Right lobe of liver (tissue), 6 donors: ENCODE data around the gene SLC39A6. TPM values are rescaled to one million over a fixed set of nuclear protein-coding genes. Genes with fewer than 3 reads are reported as not detected.
A peak's percentile ranks its signal among the peaks of the same experiment; 100 is the strongest.
"Not testable (repeated sequence)": the region's sequence is repeated elsewhere in the genome, so short reads cannot be mapped to it uniquely, and the experiment has no call there.

ENCODE experiments used
- ATAC-seq, 4 donors: fragments of 200-7000 bp; cut with Tn5 transposase; one replicate each; pipeline ENCODE4 v1.9.1; 2020; ENCODE audit warnings: mild to moderate bottlenecking in 4 of 4, moderate library complexity in 4 of 4
- DNase-seq, 3 donors: peaks; one replicate each; pipeline ENCODE4 v3.0.0-alpha.2; 2020
- H3K27ac ChIP-seq, 3 donors: fragments of 200-600 bp; one replicate each; pipeline ENCODE4 v1.8.0; 2022
- H3K27me3 ChIP-seq, 2 donors: fragments of 200-600 bp; one replicate each; pipeline ENCODE4 v1.8.0; 2022
- H3K36me3 ChIP-seq, 4 donors: fragments of 200-600 bp; sonication (generic) in 1 of 4; one replicate each; pipeline versions ENCODE4 v1.5.1 to v1.8.0; 2017 to 2022; ENCODE audit warnings: control low read depth in 1 of 4
- H3K4me1 ChIP-seq, 4 donors: fragments of 200-600 bp; sonication (generic) in 1 of 4; one replicate each; pipeline versions ENCODE4 v1.5.1 to v1.8.0; 2017 to 2022; ENCODE audit warnings: control low read depth in 1 of 4
- H3K4me3 ChIP-seq, 3 donors: fragments of 200-600 bp; one replicate each; pipeline ENCODE4 v1.8.0; 2022
- H3K9me3 ChIP-seq, 4 donors: fragments of 200-600 bp; sonication (generic) in 1 of 4; one replicate each; pipeline versions ENCODE4 v1.5.1 to v1.8.0; 2017 to 2022; ENCODE audit warnings: control low read depth in 1 of 4
- POLR2A ChIP-seq: fragments of 450-650 bp; IDR thresholded peaks from one replicate; pipeline ENCODE4 v1.6.1; 2017; ENCODE audit warnings: antibody characterized with exemption, mild to moderate bottlenecking
- WGBS: methylation state at CpG from one replicate; pipeline ENCODE4 v1.1.6; 2018; ENCODE audit warnings: low coverage, low lambda C conversion rate; ENCODE audit not compliant: insufficient coverage; ENCODE audit errors: missing lambda C conversion rate; 5-methylcytosine and 5-hydroxymethylcytosine counted together
- intact Hi-C, 2 donors: fragments of 100-400 bp; cut with DNase I; formaldehyde crosslinking; loops; one replicate each; pipeline versions ENCODE4 v1.11.2 to v1.14.1; 2022
- total RNA-seq, 6 experiments: library from RNA; depleted of rRNA in 2 of 6; stranded (reverse); fragments of >200 nt in 2 of 6; fragmentation: NEBNext Ultra II Directional in 3 of 6; extraction: Animal tissue kit (Norgen Biotek cat#: 25700) in 3 of 6; gene quantifications; one replicate each; pipeline versions ENCODE4 v1.1.0 to v1.2.4, GENCODE V29; 2016 to 2023
- TF ChIP-seq, protein P1 (sequence below), 4 donors: fragments of 200-600 bp in 3 of 4; fragments of 450-650 bp in 1 of 4; IDR thresholded peaks; one replicate each; pipeline versions ENCODE4 v1.5.1 to v1.8.0; 2016 to 2022; ENCODE audit warnings: antibody characterized with exemption in 4 of 4, mild to moderate bottlenecking in 2 of 4
- donor health status: DM: no; HTN: yes; CAD: no.
- donor health status: DM: no; HTN: no; CAD: no.
- donor health status: DM: no; HTN: no; CAD: no.
- donor health status: DM: no; HTN: yes; CAD: no.
- donor health status: DM: no; HTN: yes; CAD: no.

The SLC39A6 gene
- total RNA-seq, 6 experiments from 2014 or later: 6.5 to 13.2 (median 8.7) TPM

DNA sequence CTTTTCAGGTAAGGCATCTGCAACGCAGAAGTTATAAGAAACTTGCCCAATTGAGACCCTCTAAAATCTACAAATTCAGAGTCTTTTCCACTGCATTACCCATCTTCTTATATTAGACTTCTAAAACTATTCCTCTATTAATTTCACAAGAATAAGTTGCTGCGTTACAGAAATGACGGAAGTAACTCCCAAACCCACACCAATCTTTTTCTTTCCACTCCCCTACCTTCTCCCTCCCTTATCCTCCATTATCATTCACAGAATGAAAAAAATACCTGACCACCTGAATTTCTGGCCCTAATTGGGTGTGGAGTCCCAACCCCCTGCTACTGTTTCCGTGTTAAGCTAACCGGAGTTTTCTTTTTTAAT, 62.5 kb downstream of the SLC39A6 start:
- intact Hi-C loops: no loop called here
- H3K9me3 ChIP-seq: no peaks in the 10 kb centered on the region
- no peaks in the 10 kb centered on the region for H3K36me3 ChIP-seq
- DNase-seq (no peak), ATAC-seq (no peak)
- peaks cover 0 to 11% (median 0%) of the 10 kb centered on the region in 4 donors for H3K4me1 ChIP-seq
- H3K4me3 ChIP-seq: peak overlapping the region; percentile 76 to 92 (median 85)
- H3K27me3 ChIP-seq: no peaks in the 10 kb centered on the region
- no peak for TF ChIP-seq POLR2A
- TF ChIP-seq, protein P1, sequence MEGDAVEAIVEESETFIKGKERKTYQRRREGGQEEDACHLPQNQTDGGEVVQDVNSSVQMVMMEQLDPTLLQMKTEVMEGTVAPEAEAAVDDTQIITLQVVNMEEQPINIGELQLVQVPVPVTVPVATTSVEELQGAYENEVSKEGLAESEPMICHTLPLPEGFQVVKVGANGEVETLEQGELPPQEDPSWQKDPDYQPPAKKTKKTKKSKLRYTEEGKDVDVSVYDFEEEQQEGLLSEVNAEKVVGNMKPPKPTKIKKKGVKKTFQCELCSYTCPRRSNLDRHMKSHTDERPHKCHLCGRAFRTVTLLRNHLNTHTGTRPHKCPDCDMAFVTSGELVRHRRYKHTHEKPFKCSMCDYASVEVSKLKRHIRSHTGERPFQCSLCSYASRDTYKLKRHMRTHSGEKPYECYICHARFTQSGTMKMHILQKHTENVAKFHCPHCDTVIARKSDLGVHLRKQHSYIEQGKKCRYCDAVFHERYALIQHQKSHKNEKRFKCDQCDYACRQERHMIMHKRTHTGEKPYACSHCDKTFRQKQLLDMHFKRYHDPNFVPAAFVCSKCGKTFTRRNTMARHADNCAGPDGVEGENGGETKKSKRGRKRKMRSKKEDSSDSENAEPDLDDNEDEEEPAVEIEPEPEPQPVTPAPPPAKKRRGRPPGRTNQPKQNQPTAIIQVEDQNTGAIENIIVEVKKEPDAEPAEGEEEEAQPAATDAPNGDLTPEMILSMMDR (IDR thresholded peaks at IDR 0.05): no peak
- 0% methylated on average over 5 of the region's 5 CpGs for WGBS
- H3K27ac ChIP-seq: peak overlapping the region; percentile 77 to 93 (median 81)

DNA sequence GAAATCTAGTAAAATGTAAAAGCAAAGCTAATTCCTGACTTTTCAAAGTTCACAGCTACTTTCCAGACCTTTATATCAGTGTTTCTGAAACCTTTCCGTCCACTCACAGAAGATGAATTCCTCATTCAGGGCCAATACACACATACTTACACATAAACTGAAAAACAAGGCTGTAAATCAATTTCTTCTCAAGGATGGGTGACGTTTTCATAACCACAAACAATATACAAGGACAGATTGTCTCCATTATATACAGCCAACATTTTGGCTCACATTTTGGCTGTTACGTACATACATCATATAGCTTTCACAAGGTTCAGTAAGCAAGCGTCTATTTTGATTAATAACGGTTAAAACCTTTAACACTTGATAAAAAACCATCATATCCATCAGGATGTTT, 63.1 kb downstream of the SLC39A6 start:
- ATAC-seq (no peak), DNase-seq (no peak)
- peaks cover 0 to 11% (median 0%) of the 10 kb centered on the region in 4 donors for H3K4me1 ChIP-seq
- WGBS: 40% methylated on average over 5 of the region's 5 CpGs
- H3K9me3 ChIP-seq: no peaks in the 10 kb centered on the region
- intact Hi-C loops: no loop called here
- H3K36me3 ChIP-seq: no peaks in the 10 kb centered on the region
- no peak for TF ChIP-seq POLR2A
- TF ChIP-seq, protein P1 (IDR thresholded peaks at IDR 0.05): no peak
- H3K27me3 ChIP-seq: no peaks in the 10 kb centered on the region
- H3K4me3 ChIP-seq: peak overlapping the region; percentile 76 to 92 (median 85)
- no peak overlapping the region for H3K27ac ChIP-seq

DNA sequence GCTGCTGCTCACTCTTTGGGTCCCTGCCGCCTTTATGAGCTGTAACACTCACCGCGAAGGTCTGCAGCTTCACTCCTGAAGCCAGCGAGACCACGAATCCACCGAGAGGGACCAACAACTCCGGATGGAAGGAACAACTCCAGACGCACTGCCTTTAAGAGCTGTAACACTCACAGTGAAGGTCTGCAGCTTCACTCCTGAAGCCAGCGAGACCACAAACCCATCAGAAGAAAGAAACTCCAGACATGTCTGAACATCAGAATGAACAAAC, 64.4 kb downstream of the SLC39A6 start:
- H3K36me3 ChIP-seq, H3K27ac ChIP-seq, H3K4me3 ChIP-seq, ATAC-seq, H3K9me3 ChIP-seq, DNase-seq, intact Hi-C loops, H3K27me3 ChIP-seq: not testable (repeated sequence)
- WGBS: 93% methylated on average over 9 of the region's 9 CpGs
- H3K4me1 ChIP-seq: peaks cover 0 to 11% (median 0%) of the 10 kb centered on the region in 4 donors

DNA sequence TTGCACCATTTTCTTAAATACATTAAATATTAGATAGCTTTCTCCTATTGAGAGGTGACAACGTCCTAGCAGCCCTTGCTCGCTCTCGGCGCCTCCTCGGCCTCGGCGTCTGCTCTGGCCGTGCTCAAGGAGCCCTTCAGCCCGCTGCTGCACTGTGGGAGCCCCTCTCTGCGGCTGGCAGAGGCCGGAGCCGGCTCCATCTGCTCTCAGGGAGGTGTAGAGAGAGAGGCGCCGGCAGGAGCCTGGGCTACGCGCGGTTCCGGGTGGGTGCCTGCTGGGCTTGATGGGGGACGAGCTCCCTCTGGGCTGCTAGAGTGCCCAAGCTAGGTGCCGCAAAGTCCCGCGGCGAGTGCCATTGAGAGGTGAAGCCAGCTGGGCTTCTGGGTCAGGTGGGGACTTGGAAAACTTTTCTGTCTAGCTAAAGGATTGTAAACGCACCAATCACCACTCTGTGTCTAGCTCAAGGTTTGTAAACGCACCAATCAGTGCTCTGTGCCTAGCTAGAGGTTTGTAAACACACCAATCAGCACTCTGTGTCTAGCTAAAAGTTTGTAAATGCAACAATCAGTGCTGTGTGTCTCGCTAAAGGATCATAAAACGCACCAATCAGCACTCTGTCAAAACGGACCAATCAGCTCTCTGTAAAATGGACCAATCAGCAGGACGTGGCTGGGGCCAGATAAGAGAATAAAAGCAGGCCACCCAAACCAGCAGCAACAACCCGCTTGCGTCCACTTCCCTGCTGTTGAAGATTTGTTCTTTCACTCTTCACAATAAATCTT, 64.9 kb downstream of the SLC39A6 start:
- intact Hi-C loops: no loop called here
- no peak for DNase-seq
- H3K4me3 ChIP-seq: no peak overlapping the region
- H3K9me3 ChIP-seq: no peaks in the 10 kb centered on the region
- H3K27ac ChIP-seq: no peak overlapping the region
- ATAC-seq: no peak
- TF ChIP-seq POLR2A: no peak
- TF ChIP-seq, protein P1 (IDR thresholded peaks at IDR 0.05): no peak
- 87% methylated on average over 11 of the region's 31 CpGs for WGBS
- no peaks in the 10 kb centered on the region for H3K27me3 ChIP-seq
- no peaks in the 10 kb centered on the region for H3K36me3 ChIP-seq
- H3K4me1 ChIP-seq: peaks cover 0 to 11% (median 0%) of the 10 kb centered on the region in 4 donors

DNA sequence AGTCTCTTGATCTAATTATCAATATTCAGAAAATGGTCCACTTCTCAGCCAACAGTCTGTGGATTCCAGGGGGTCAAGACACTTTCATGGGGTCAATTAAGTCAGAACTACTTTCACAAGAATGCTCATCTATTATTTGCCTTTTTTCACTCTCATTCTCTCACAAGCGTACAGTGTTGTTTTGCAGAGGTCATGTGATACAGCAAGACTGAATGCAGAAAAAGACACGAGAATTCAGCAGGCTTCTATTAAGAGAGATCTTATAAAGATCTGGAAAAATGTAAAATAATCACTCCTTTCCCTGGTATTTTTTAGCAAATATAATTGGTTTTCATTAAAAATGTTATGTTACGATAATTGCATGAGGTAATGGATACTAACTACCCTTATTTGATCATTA, 70.5 kb downstream of the SLC39A6 start:
- H3K9me3 ChIP-seq: no peaks in the 10 kb centered on the region
- H3K27me3 ChIP-seq: no peaks in the 10 kb centered on the region
- ATAC-seq: no peak
- H3K4me3 ChIP-seq: no peak overlapping the region
- no peaks in the 10 kb centered on the region for H3K36me3 ChIP-seq
- 86% methylated on average over 3 of the region's 3 CpGs for WGBS
- no peak for DNase-seq
- TF ChIP-seq, protein P1 (IDR thresholded peaks at IDR 0.05): no peak
- no peak for TF ChIP-seq POLR2A
- peaks cover 0 to 13% (median 0%) of the 10 kb centered on the region in 4 donors for H3K4me1 ChIP-seq
- intact Hi-C loops: no loop called here
- H3K27ac ChIP-seq: no peak overlapping the region

Other genes with a start within 250 kb of the SLC39A6 start
- gene RPRD1A, start 61.8 kb downstream of the SLC39A6 start, total RNA-seq: 10 to 100 TPM; 14.4 to 28.6 (median 20.9) TPM
- 10 to 100 TPM; 26.9 to 58.7 (median 50.3) TPM for gene ELP2, start 559 bp upstream of the SLC39A6 start, total RNA-seq
- gene MOCOS, start 58.2 kb upstream of the SLC39A6 start, total RNA-seq: 10 to 100 TPM; 12.2 to 35.2 (median 25.2) TPM
- gene FHOD3, start 168.4 kb upstream of the SLC39A6 start, total RNA-seq: 1 to 10 TPM in 1 of 6 experiments, under 1 TPM in 5; 0.44 to 1.2 (median 0.62) TPM